H1 (cell line): ENCODE measurements around the gene CPA4. TPM values are rescaled to one million over a fixed set of nuclear protein-coding genes. Genes with fewer than 3 reads are reported as not detected.
A peak's percentile ranks its signal among the peaks of the same experiment; 100 is the strongest.

Experiments
- CTCF ChIA-PET: fragments of 300-600 bp; sonication (Branson Sonifier 250); formaldehyde crosslinking; loops from one replicate; lab custom pipeline; 2021; ENCODE audit not compliant: partially characterized antibody; lab: Charles Lee
- POLR2A ChIA-PET: fragments of 300-600 bp; sonication (Branson Sonifier 250); formaldehyde crosslinking; loops from one replicate; lab custom pipeline; 2021; ENCODE audit warnings: inconsistent platforms; ENCODE audit not compliant: partially characterized antibody; lab: Charles Lee
- DNase-seq, 2 experiments: peaks; one replicate each; pipeline versions ENCODE4 v3.0.0 to v3.0.0-alpha.2; 2010 to 2022; ENCODE audit warnings: low spot score in 2 of 2, low read depth in 1 of 2, mixed read lengths in 1 of 2
- FAIRE-seq: peaks from 2 replicates; lab custom pipeline; 2011; peaks lifted over from hg19 to GRCh38; lab: Jason Lieb, UNC
- H2AFZ ChIP-seq: 2 replicates; pipeline ENCODE4 v1.8.1; 2012; ENCODE audit warnings: low read length, inconsistent platforms
- H2AK5ac ChIP-seq: 2 replicates; pipeline ENCODE4 v1.6.1; 2013; ENCODE audit warnings: low read depth, low read length
- H2BK120ac ChIP-seq: replicated peaks from 2 replicates; pipeline ENCODE3; 2013; ENCODE audit warnings: low read depth, low read length, inconsistent platforms
- H2BK12ac ChIP-seq: 2 replicates; pipeline ENCODE4 v1.6.1; 2013; ENCODE audit warnings: low read depth, low read length
- H2BK15ac ChIP-seq: 2 replicates; pipeline ENCODE4 v1.6.1; 2013; ENCODE audit warnings: low read length
- H2BK20ac ChIP-seq: 2 replicates; pipeline ENCODE4 v1.6.1; 2013; ENCODE audit warnings: low read length
- H2BK5ac ChIP-seq: 2 replicates; pipeline ENCODE4 v1.6.1; 2013; ENCODE audit warnings: low read depth, low read length
- H3K14ac ChIP-seq: 2 replicates; pipeline ENCODE4 v1.6.1; 2013; ENCODE audit warnings: inconsistent platforms; ENCODE audit not compliant: insufficient read length
- H3K18ac ChIP-seq: 2 replicates; pipeline ENCODE4 v1.6.1; 2013; ENCODE audit warnings: low read length; ENCODE audit errors: extremely low read depth
- H3K23ac ChIP-seq: 2 replicates; pipeline ENCODE4 v1.6.1; 2013; ENCODE audit warnings: inconsistent platforms; ENCODE audit not compliant: insufficient read length
- H3K23me2 ChIP-seq: 2 replicates; pipeline ENCODE4 v1.6.1; 2013; ENCODE audit warnings: low read depth, low read length
- H3K27ac ChIP-seq: 2 replicates; pipeline ENCODE4 v1.6.1; 2011; ENCODE audit warnings: low read depth, low read length, inconsistent platforms
- H3K27me3 ChIP-seq, 4 experiments: replicated peaks in 1 of 4; 1 replicate in 1 of 4; 2 replicates in 3 of 4; pipeline versions ENCODE4 v1.6.1 to v1.8.1; 2011 to 2013; ENCODE audit warnings: low read length in 3 of 4, mild to moderate bottlenecking in 3 of 4, inconsistent platforms in 2 of 4, mixed read lengths in 2 of 4, moderate library complexity in 1 of 4; ENCODE audit not compliant: control insufficient read depth in 3 of 4, insufficient read depth in 3 of 4; ENCODE audit errors: extremely low read depth in 1 of 4
- H3K36me3 ChIP-seq, 4 experiments: 2 replicates each; pipeline versions ENCODE4 v1.6.1 to v1.8.1; 2011 to 2013; ENCODE audit warnings: mild to moderate bottlenecking in 4 of 4, low read length in 3 of 4, moderate library complexity in 2 of 4, control low read depth in 1 of 4, inconsistent platforms in 1 of 4; ENCODE audit not compliant: insufficient read depth in 4 of 4, control insufficient read depth in 2 of 4
- H3K4ac ChIP-seq: replicated peaks from 2 replicates; pipeline ENCODE3; 2013; ENCODE audit warnings: low read length, low read depth, mixed read lengths, inconsistent platforms; ENCODE audit not compliant: insufficient read length
- H3K4me1 ChIP-seq, 4 experiments: replicated peaks in 1 of 4; 1 replicate in 1 of 4; 2 replicates in 3 of 4; pipeline versions ENCODE4 v1.6.1 to v1.8.1; 2011 to 2013; ENCODE audit warnings: low read length in 3 of 4, inconsistent platforms in 2 of 4, mixed read lengths in 1 of 4; ENCODE audit not compliant: insufficient read depth in 4 of 4, control insufficient read depth in 3 of 4
- H3K4me2 ChIP-seq, 2 experiments: 2 replicates each; pipeline versions ENCODE4 v1.6.1 to v1.8.1; 2011 to 2013; ENCODE audit warnings: low read depth in 2 of 2, low read length in 2 of 2, control low read depth in 1 of 2, inconsistent platforms in 1 of 2, mild to moderate bottlenecking in 1 of 2; ENCODE audit not compliant: insufficient read depth in 1 of 2
- H3K4me3 ChIP-seq, 4 experiments: fragments of 200-600, 300-600 bp in 1 of 4; sonication (generic), shearing (Covaris generic), sonication (Bioruptor Twin) in 1 of 4; 2 replicates each; pipeline versions ENCODE4 v1.5.1 to v1.8.1; 2011 to 2016; ENCODE audit warnings: low read length in 4 of 4, low read depth in 3 of 4, control low read depth in 2 of 4, inconsistent platforms in 2 of 4, mild to moderate bottlenecking in 2 of 4, mixed read lengths in 1 of 4, moderate library complexity in 1 of 4; ENCODE audit not compliant: insufficient read depth in 2 of 4; ENCODE audit errors: extremely low read depth in 1 of 4
- H3K56ac ChIP-seq: replicated peaks from 2 replicates; pipeline ENCODE3; 2013; ENCODE audit warnings: low read depth, mild to moderate bottlenecking, mixed read lengths, low read length, inconsistent platforms; ENCODE audit not compliant: insufficient read length
- H3K79me1 ChIP-seq: 2 replicates; pipeline ENCODE4 v1.6.1; 2013; ENCODE audit warnings: low read depth, low read length, control low read depth
- H3K79me2 ChIP-seq, 2 experiments: 2 replicates each; pipeline versions ENCODE4 v1.6.1 to v1.8.1; 2012 to 2013; ENCODE audit warnings: low read length in 2 of 2, mild to moderate bottlenecking in 2 of 2, inconsistent platforms in 1 of 2; ENCODE audit not compliant: insufficient read depth in 2 of 2, control insufficient read depth in 1 of 2
- H3K9ac ChIP-seq, 4 experiments: replicated peaks in 1 of 4; 1 replicate in 1 of 4; 2 replicates in 3 of 4; pipeline versions ENCODE4 v1.6.1 to v1.8.1; 2011 to 2013; ENCODE audit warnings: low read depth in 3 of 4, low read length in 3 of 4, control low read depth in 2 of 4, mild to moderate bottlenecking in 2 of 4, moderate library complexity in 2 of 4, inconsistent platforms in 1 of 4; ENCODE audit errors: extremely low read depth in 1 of 4
- H3K9me3 ChIP-seq, 2 experiments: 2 replicates each; pipeline versions ENCODE4 v1.6.1 to v1.8.1; 2012 to 2013; ENCODE audit warnings: mild to moderate bottlenecking in 2 of 2, moderate library complexity in 2 of 2, control low read depth in 1 of 2, inconsistent platforms in 1 of 2, low read depth in 1 of 2, low read length in 1 of 2, mixed read lengths in 1 of 2; ENCODE audit not compliant: insufficient read depth in 2 of 2
- H4K20me1 ChIP-seq, 2 experiments: replicated peaks in 1 of 2; 2 replicates each; pipeline versions ENCODE3 to v1.8.1; 2011 to 2013; ENCODE audit warnings: inconsistent platforms in 2 of 2, low read length in 2 of 2, mild to moderate bottlenecking in 1 of 2; ENCODE audit not compliant: insufficient read depth in 2 of 2, control insufficient read depth in 1 of 2
- H4K5ac ChIP-seq: 2 replicates; pipeline ENCODE4 v1.6.1; 2013; ENCODE audit warnings: low read length, low read depth, mixed read lengths, inconsistent platforms; ENCODE audit not compliant: insufficient read length
- H4K8ac ChIP-seq: 2 replicates; pipeline ENCODE4 v1.8.0; 2013; ENCODE audit warnings: mild to moderate bottlenecking, moderate library complexity, low read length, inconsistent platforms; ENCODE audit not compliant: insufficient read depth; ENCODE audit errors: extremely low read depth
- H4K91ac ChIP-seq: replicated peaks from 2 replicates; pipeline ENCODE3; 2013; ENCODE audit warnings: low read length, mixed read lengths, inconsistent platforms; ENCODE audit not compliant: insufficient read length
- BCL11A ChIP-seq, 2 experiments: IDR thresholded peaks; one replicate each; pipeline ENCODE4 v1.6.1; 2011; ENCODE audit warnings: low read depth in 2 of 2, low read length in 2 of 2, mild to moderate bottlenecking in 2 of 2
- EZH2 ChIP-seq: fragments of 200-600 bp; sonication (generic); IDR thresholded peaks from 2 replicates; pipeline ENCODE4 v1.7.1; 2012; ENCODE audit warnings: low read depth, mild to moderate bottlenecking, moderate library complexity, low read length, inconsistent platforms; ENCODE audit not compliant: severe bottlenecking
- KDM1A ChIP-seq: fragments of 200-600, 300-600 bp; sonication (generic); IDR thresholded peaks from 2 replicates; pipeline ENCODE4 v1.7.1; 2016; ENCODE audit warnings: mild to moderate bottlenecking, low read length, borderline replicate concordance
- RAD21 ChIP-seq, 2 experiments: IDR thresholded peaks in 1 of 2; conservative IDR thresholded peaks in 1 of 2; 2 replicates each; pipeline ENCODE4 v1.6.1; 2011; ENCODE audit warnings: low read depth in 2 of 2, low read length in 2 of 2, improper control_type of control experiment in 1 of 2, inconsistent platforms in 1 of 2, mild to moderate bottlenecking in 1 of 2, moderate library complexity in 1 of 2
- RBBP5 ChIP-seq: IDR thresholded peaks from 2 replicates; pipeline ENCODE4 v1.7.1; 2012; ENCODE audit warnings: low read depth, mild to moderate bottlenecking, inconsistent platforms, low read length, moderate library complexity, borderline replicate concordance
- WGBS, 2 experiments: shearing (Covaris generic) in 1 of 2; methylation state at CpG; one replicate each; pipeline versions ENCODE4 v1.1.6 to v1.1.7; 2013 to 2015; ENCODE audit warnings: low lambda C conversion rate in 2 of 2, mixed read lengths in 2 of 2, inconsistent platforms in 1 of 2, low coverage in 1 of 2, missing lambda C conversion rate in 1 of 2; ENCODE audit not compliant: insufficient replicate concordance in 2 of 2, insufficient coverage in 1 of 2, insufficient read length in 1 of 2; ENCODE audit errors: extremely low coverage in 1 of 2, missing lambda C conversion rate in 1 of 2; 5-methylcytosine and 5-hydroxymethylcytosine counted together
- polyA plus RNA-seq, 7 experiments: library from polyadenylated mRNA; depleted of rRNA in 3 of 7; stranded (reverse) in 5 of 7; unstranded in 2 of 7; fragments of >200 nt in 5 of 7; fragments of 200-250 nt in 2 of 7; gene quantifications; 1 replicate in 5 of 7; 2 replicates in 1 of 7; 4 replicates in 1 of 7; pipeline versions ENCODE4 v1.2.1 to v1.2.3, GENCODE V29; 2011 to 2013; ENCODE audit warnings: missing spikeins in 2 of 7, mixed read lengths in 2 of 7
- total RNA-seq: library from RNA; stranded (reverse); fragmentation: NEBNext Ultra II Directional; extraction: Animal tissue kit (Norgen Biotek cat#: 25700); gene quantifications from 2 replicates; pipeline ENCODE4 v1.2.1, GENCODE V29; 2021
- TF ChIP-seq, protein P1 (sequence below), 3 experiments: IDR thresholded peaks; 1 replicate in 2 of 3; 2 replicates in 1 of 3; pipeline versions ENCODE4 v1.5.1 to v1.6.1; 2011; ENCODE audit warnings: low read length in 3 of 3, mild to moderate bottlenecking in 3 of 3, inconsistent platforms in 2 of 3, low read depth in 1 of 3, moderate library complexity in 1 of 3; ENCODE audit not compliant: insufficient read depth in 1 of 3; ENCODE audit errors: control extremely low read depth in 1 of 3

CPA4 gene
- total and polyA plus RNA-seq, 2 of the 8 experiments (the other 6 are each of a cell fraction or from before 2014, with no cell fraction given): 0.03 TPM; not detected in 1

DNA sequence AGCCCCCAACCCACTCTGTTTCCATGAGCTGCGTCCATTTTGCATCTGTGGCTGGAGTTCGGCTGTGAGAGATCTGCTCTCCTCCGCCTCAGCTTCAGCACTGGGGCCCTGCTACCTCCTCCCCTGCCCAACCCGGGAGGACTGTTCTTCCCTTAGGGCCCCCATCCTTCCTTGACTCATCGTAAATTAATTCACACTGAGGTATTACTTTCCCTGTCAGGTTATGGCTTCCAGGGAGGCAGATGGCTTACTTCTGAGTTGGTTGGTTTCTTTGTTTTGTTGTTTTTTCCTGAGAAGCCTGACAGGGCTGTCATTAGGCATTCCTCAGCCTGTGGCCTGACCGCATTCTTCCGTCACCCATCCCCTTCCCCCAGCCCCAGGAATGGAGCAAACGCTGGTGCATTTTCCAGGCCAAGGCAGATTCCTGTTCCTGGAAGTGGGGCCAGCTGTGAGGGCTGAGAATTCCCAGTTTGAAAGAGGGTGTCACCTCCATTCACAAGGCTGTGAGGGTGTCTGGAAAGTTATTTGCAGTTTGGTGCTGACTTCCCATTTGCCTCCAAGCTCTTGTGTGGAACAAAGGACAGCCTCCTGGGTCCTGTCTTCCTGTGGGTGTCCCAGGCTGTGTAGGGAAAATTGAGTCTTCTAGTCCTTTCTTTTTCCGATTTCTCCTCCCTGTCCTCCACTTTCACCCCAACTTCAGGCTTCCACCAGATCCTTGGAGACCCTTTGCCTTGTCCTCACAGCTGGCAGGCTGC, 63.3 kb downstream of the CPA4 start:
- Histone ChIP-seq H4K20me1 (no peaks in the 10 kb centered on the region), H3K79me1 (no peaks in the 10 kb centered on the region), H2BK15ac (peak overlapping the region; percentile 51; the same call in 1 of the 2 replicates), H3K56ac (no peak overlapping the region), H3K4me2 (peak overlapping the region; percentile 2 to 9; a peak in 1 of 4 replicates), H3K23me2 (no peaks in the 10 kb centered on the region), H3K14ac (no peak overlapping the region), H3K27me3 (no peaks in the 10 kb centered on the region), H3K4me3 (no peak overlapping the region), H3K4me1 (peaks cover 5 to 22% (median 16%) of the 10 kb centered on the region in 4 experiments), H4K5ac (peak overlapping the region; percentile 28), H2AK5ac (no peak overlapping the region), H2BK5ac (peak overlapping the region; percentile 69; the same call in 1 of the 2 replicates), H2BK12ac (peak overlapping the region; percentile 94; the same call in 1 of the 2 replicates), H3K9me3 (0 out of 4 replicates have a peak, but pooled peaks cover 0 to 6% of the 10 kb centered on the region in 2 experiments), H3K4ac (no peak overlapping the region), H3K79me2 (no peaks in the 10 kb centered on the region), H3K23ac (no peak overlapping the region), H2BK20ac (peak overlapping the region; percentile 87; the same call in 1 of the 2 replicates), H4K8ac (peak overlapping the region; percentile 86; the same call in 1 of the 2 replicates), H3K18ac (peak overlapping the region; percentile 75), H2BK120ac (peak overlapping the region; percentile 13), H3K9ac (peak overlapping the region in 1 of 4 experiments; percentile 20; a peak in 2 of 7 replicates), H3K36me3 (no peaks in the 10 kb centered on the region), H4K91ac (peak overlapping the region; percentile 87), H3K27ac (0 out of 2 replicates have a peak overlapping the region, but pooled peaks have one; percentile 27), H2AFZ (peak overlapping the region; percentile 98)
- peak; percentile 70 for FAIRE-seq
- ChIA-PET POLR2A (interaction anchor here (1.0 kb wide), 1 partner anchor 11 kb away, joined by 3 read pairs; the partner anchor contains the start of gene CPA5), CTCF (interaction anchor here (0.5 to 1.4 kb wide), 4 partner anchors 10 to 1023 kb away, joined by 3 to 4 read pairs (median 4); partner anchors contain the start of gene CPA1)
- peak; percentile 49 to 72 for DNase-seq
- 59% methylated on average over 9 of the region's 9 CpGs; no CpG with 5 or more reads in 1 of the 2 experiments for WGBS, 2 experiments
- peak; percentile 89 for TF ChIP-seq RBBP5
- no peak for TF ChIP-seq KDM1A
- TF ChIP-seq RAD21 (IDR thresholded peaks at IDR 0.05 in 1 of 2, conservative IDR thresholded peaks at IDR 0.05 in 1 of 2; ENCODE audit: low read depth in 2 of 2, low read length in 2 of 2): no peak; a peak in 1 of 4 replicates
- TF ChIP-seq EZH2: no peak
- TF ChIP-seq BCL11A (IDR thresholded peaks at IDR 0.05; ENCODE audit: low read depth in 2 of 2, low read length in 2 of 2): no peak
- TF ChIP-seq, protein P1, sequence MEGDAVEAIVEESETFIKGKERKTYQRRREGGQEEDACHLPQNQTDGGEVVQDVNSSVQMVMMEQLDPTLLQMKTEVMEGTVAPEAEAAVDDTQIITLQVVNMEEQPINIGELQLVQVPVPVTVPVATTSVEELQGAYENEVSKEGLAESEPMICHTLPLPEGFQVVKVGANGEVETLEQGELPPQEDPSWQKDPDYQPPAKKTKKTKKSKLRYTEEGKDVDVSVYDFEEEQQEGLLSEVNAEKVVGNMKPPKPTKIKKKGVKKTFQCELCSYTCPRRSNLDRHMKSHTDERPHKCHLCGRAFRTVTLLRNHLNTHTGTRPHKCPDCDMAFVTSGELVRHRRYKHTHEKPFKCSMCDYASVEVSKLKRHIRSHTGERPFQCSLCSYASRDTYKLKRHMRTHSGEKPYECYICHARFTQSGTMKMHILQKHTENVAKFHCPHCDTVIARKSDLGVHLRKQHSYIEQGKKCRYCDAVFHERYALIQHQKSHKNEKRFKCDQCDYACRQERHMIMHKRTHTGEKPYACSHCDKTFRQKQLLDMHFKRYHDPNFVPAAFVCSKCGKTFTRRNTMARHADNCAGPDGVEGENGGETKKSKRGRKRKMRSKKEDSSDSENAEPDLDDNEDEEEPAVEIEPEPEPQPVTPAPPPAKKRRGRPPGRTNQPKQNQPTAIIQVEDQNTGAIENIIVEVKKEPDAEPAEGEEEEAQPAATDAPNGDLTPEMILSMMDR (IDR thresholded peaks at IDR 0.05; ENCODE audit: control extremely low read depth in 1 of 3, insufficient read depth in 1 of 3, low read depth in 1 of 3, low read length in 3 of 3): no peak
